Cardiac muscle cell (in vitro differentiated cells and primary cell): ENCODE measurements around the gene CTRB1. TPM values are rescaled to one million over a fixed set of nuclear protein-coding genes. Genes with fewer than 3 reads are reported as not detected.

Experiments used
- DNase-seq, 2 donors: peaks; one replicate each; pipeline versions ENCODE4 v3.0.0 to v3.0.0-alpha.2; 2010 to 2017; ENCODE audit warnings: low read depth in 1 of 2, low spot score in 1 of 2
- H3K27ac ChIP-seq: fragments of 200-600 bp; sonication (generic); 2 replicates; pipeline ENCODE4 v1.5.1; 2016
- H3K27me3 ChIP-seq: fragments of 200-600 bp; sonication (generic); 2 replicates; pipeline ENCODE4 v1.6.0; 2016; ENCODE audit warnings: control low read depth
- H3K36me3 ChIP-seq: fragments of 200-600 bp; sonication (generic); 2 replicates; pipeline ENCODE4 v1.5.1; 2016; ENCODE audit warnings: control low read depth
- H3K4me1 ChIP-seq: fragments of 200-600 bp; sonication (generic); 2 replicates; pipeline ENCODE4 v1.8.1; 2017; ENCODE audit warnings: low read depth, mild to moderate bottlenecking, mixed run types
- H3K4me3 ChIP-seq: fragments of 200-600 bp; sonication (generic); 2 replicates; pipeline ENCODE4 v1.5.1; 2016; ENCODE audit warnings: mild to moderate bottlenecking
- H3K9me3 ChIP-seq: fragments of 200-600 bp; sonication (generic); 2 replicates; pipeline ENCODE4 v1.5.1; 2017; ENCODE audit warnings: low read depth, mild to moderate bottlenecking, control low read depth
- CTCF ChIP-seq: IDR thresholded peaks from 2 replicates; pipeline ENCODE4 v1.5.1; 2012; ENCODE audit warnings: low read depth, mild to moderate bottlenecking, low read length
- polyA plus RNA-seq: library from polyadenylated mRNA; unstranded; fragments of >200 nt; fragmentation: Nextera tagmentation; extraction: Ambion mirVana; gene quantifications from 2 replicates; pipeline ENCODE4 v1.2.1, GENCODE V29; 2016
- total RNA-seq: library from RNA; depleted of rRNA; stranded (reverse); fragments of >200 nt; gene quantifications from 2 replicates; pipeline ENCODE4 v1.2.3, GENCODE V29; 2016

Gene CTRB1
- total and polyA plus RNA-seq, 2 experiments from 2014 or later = 1.1 TPM; not detected in 1

- Histone ChIP-seq H3K36me3 (peaks cover 3% of the 10 kb centered on the region), H3K4me1 (peaks cover 53% of the 10 kb centered on the region), H3K27me3 (no peaks in the 10 kb centered on the region), H3K4me3 (no peak overlapping the region), H3K9me3 (no peaks in the 10 kb centered on the region), H3K27ac (peak overlapping the region; percentile 28)
- TF ChIP-seq CTCF = no peak
- peak in 1 of 2 donors; percentile 65 for DNase-seq
These were observed 43.5 kb downstream of the CTRB1 start for GRCh38 chr16:75262104-75262799.

GRCh38 chr16:75262800-75263127 lies 44.0 kb downstream of the CTRB1 start:
- no peaks in the 10 kb centered on the region for H3K27me3 ChIP-seq
- TF ChIP-seq CTCF = no peak
- no peaks in the 10 kb centered on the region for H3K9me3 ChIP-seq
- H3K27ac ChIP-seq = peak overlapping the region; percentile 23
- peaks cover 3% of the 10 kb centered on the region for H3K36me3 ChIP-seq
- H3K4me1 ChIP-seq = peaks cover 53% of the 10 kb centered on the region
- DNase-seq = no peak
- no peak overlapping the region for H3K4me3 ChIP-seq

GRCh38 chr16:75263291-75263962 lies 44.6 kb downstream of the CTRB1 start:
- TF ChIP-seq CTCF = no peak
- H3K9me3 ChIP-seq = no peaks in the 10 kb centered on the region
- no peak for DNase-seq
- peaks cover 51% of the 10 kb centered on the region for H3K4me1 ChIP-seq
- H3K27me3 ChIP-seq = no peaks in the 10 kb centered on the region
- H3K36me3 ChIP-seq = peaks cover 3% of the 10 kb centered on the region
- H3K27ac ChIP-seq = peak overlapping the region; percentile 40
- no peak overlapping the region for H3K4me3 ChIP-seq

- peaks cover 46% of the 10 kb centered on the region for H3K4me1 ChIP-seq
These were observed 45.2 kb downstream of the CTRB1 start for GRCh38 chr16:75263963-75264445.

GRCh38 chr16:75264457-75264998 lies 45.7 kb downstream of the CTRB1 start:
- Histone ChIP-seq H3K27ac (peak overlapping the region; percentile 88), H3K27me3 (no peaks in the 10 kb centered on the region), H3K9me3 (no peaks in the 10 kb centered on the region), H3K4me1 (peaks cover 45% of the 10 kb centered on the region), H3K4me3 (peak overlapping the region; percentile 99), H3K36me3 (peaks cover 3% of the 10 kb centered on the region)
- no peak for TF ChIP-seq CTCF
- peak in 1 of 2 donors; percentile 78 for DNase-seq

More at GRCh38 chr16:75263963-75264445, 45.2 kb downstream of the CTRB1 start:
- DNase-seq = no peak
- no peak for TF ChIP-seq CTCF
- Histone ChIP-seq H3K36me3 (peaks cover 3% of the 10 kb centered on the region), H3K4me3 (no peak overlapping the region), H3K27me3 (no peaks in the 10 kb centered on the region), H3K9me3 (no peaks in the 10 kb centered on the region), H3K27ac (peak overlapping the region; percentile 40)
